K562 (cell line): Measurements from ENCODE around the gene DCAF7. TPM values are rescaled to one million over a fixed set of nuclear protein-coding genes. Genes with fewer than 3 reads are reported as not detected.

ENCODE experiments used
- ATF7 ChIP-seq: fragments of 450-650 bp; IDR thresholded peaks from 2 replicates; pipeline ENCODE4 v1.7.1; 2014; ENCODE audit warnings: mild to moderate bottlenecking, moderate library complexity
- CBFA2T2 ChIP-seq: fragments of 450-650 bp; conservative IDR thresholded peaks from 2 replicates; pipeline ENCODE4 v1.6.1; 2017; ENCODE audit warnings: mild to moderate bottlenecking
- CREM ChIP-seq: IDR thresholded peaks from 2 replicates; pipeline ENCODE4 v1.6.1; 2014; ENCODE audit warnings: antibody characterized with exemption, low read depth
- CTBP1 ChIP-seq: fragments of 450-650 bp; IDR thresholded peaks from 2 replicates; pipeline ENCODE4 v1.6.1; 2016; ENCODE audit warnings: borderline replicate concordance
- DNMT1 ChIP-seq: fragments of 450-650 bp; IDR thresholded peaks from 2 replicates; pipeline ENCODE4 v1.6.1; 2016; ENCODE audit warnings: antibody characterized with exemption, mild to moderate bottlenecking
- EHMT2 ChIP-seq: fragments of 450-650 bp; IDR thresholded peaks from 2 replicates; pipeline ENCODE4 v1.6.1; 2018; ENCODE audit warnings: antibody characterized with exemption
- FOXJ2 ChIP-seq: fragments of 200-800 bp; sonication (Bioruptor generic); IDR thresholded peaks from 2 replicates; pipeline ENCODE4 v1.6.1; 2016; ENCODE audit warnings: missing genetic modification characterization, missing compliant biosample characterization
- JUND ChIP-seq, 2 experiments: IDR thresholded peaks; 2 replicates in 1 of 2; 3 replicates in 1 of 2; pipeline ENCODE4 v1.6.1; 2011; ENCODE audit warnings: borderline replicate concordance in 2 of 2, low read depth in 2 of 2, low read length in 2 of 2, improper control_type of control experiment in 1 of 2, missing biosample characterization in 1 of 2, missing genetic modification characterization in 1 of 2, missing genetic modification reagents in 1 of 2
- LARP7 ChIP-seq: fragments of 450-650 bp; IDR thresholded peaks from 2 replicates; pipeline ENCODE4 v1.6.1; 2016
- PPARD ChIP-seq: fragments of 250-450 bp; sonication (Bioruptor Pico); IDR thresholded peaks from 2 replicates; pipeline ENCODE4 v1.8.0; 2022; ENCODE audit warnings: inconsistent platforms, mild to moderate bottlenecking, moderate library complexity
- PRPF4 ChIP-seq: fragments of 200-400 bp; formaldehyde crosslinking; IDR thresholded peaks from one replicate; pipeline ENCODE4 v1.6.1; 2017; ENCODE audit warnings: low read length, low read depth, mild to moderate bottlenecking; ENCODE audit not compliant: insufficient read depth, poor library complexity, severe bottlenecking
- RBM34 ChIP-seq: fragments of 200-400 bp; formaldehyde crosslinking; IDR thresholded peaks from 2 replicates; pipeline ENCODE4 v1.6.1; 2018; ENCODE audit warnings: low read length, borderline replicate concordance; ENCODE audit not compliant: insufficient read depth
- SMARCA4 ChIP-seq: fragments of 450-650 bp; IDR thresholded peaks from 2 replicates; pipeline ENCODE4 v1.6.1; 2016
- STAT5A ChIP-seq: IDR thresholded peaks from 2 replicates; pipeline ENCODE4 v1.6.1; 2012; ENCODE audit warnings: low read length, inconsistent platforms, borderline replicate concordance
- TAL1 ChIP-seq: fragments of 450-650 bp; IDR thresholded peaks from 2 replicates; pipeline ENCODE4 v1.6.1; 2016; ENCODE audit warnings: mild to moderate bottlenecking
- TCF3 ChIP-seq: sonication (generic); formaldehyde crosslinking; IDR thresholded peaks from 2 replicates; pipeline ENCODE4 v1.4.0; 2020; ENCODE audit warnings: mild to moderate bottlenecking, missing genetic modification reagents
- ZNF143 ChIP-seq: sonication (generic); formaldehyde crosslinking; IDR thresholded peaks from 2 replicates; pipeline ENCODE4 v1.9.0; 2022; ENCODE audit warnings: mild to moderate bottlenecking, missing genetic modification reagents
- polyA plus RNA-seq, 8 experiments: library from polyadenylated mRNA; depleted of rRNA in 4 of 8; stranded (reverse) in 5 of 8; unstranded in 3 of 8; fragments of >200 nt; fragmentation: Nextera tagmentation in 2 of 8; fragmentation: Illumina TruSeq in 1 of 8; extraction: Ambion mirVana in 2 of 8; extraction: Trizol in 1 of 8; gene quantifications; 2 replicates each; pipeline versions ENCODE4 v1.2.1 to v1.2.3, GENCODE V29; 2011 to 2014; ENCODE audit warnings: inconsistent platforms in 1 of 8, missing spikeins in 1 of 8
- total RNA-seq, 7 experiments: library from RNA; depleted of rRNA in 6 of 7; stranded (reverse); fragments of >200 nt in 6 of 7; fragmentation: Illumina TruSeq in 2 of 7; extraction: Trizol in 2 of 7; gene quantifications; 2 replicates each; pipeline versions ENCODE4 v1.2.1 to v1.2.3, GENCODE V29; 2011 to 2021; ENCODE audit warnings: low replicate concordance in 1 of 7
- TF ChIP-seq, protein P1 (sequence below): sonication (generic); formaldehyde crosslinking; IDR thresholded peaks from 2 replicates; pipeline ENCODE4 v1.8.0; 2023; ENCODE audit warnings: mild to moderate bottlenecking, missing genetic modification reagents
- TF ChIP-seq, protein P2 (sequence below), 2 experiments: fragments of 450-650 bp in 1 of 2; IDR thresholded peaks; 2 replicates each; pipeline ENCODE4 v1.6.1; 2011 to 2017; ENCODE audit warnings: low read depth in 2 of 2, antibody characterized with exemption in 1 of 2, borderline replicate concordance in 1 of 2, low read length in 1 of 2, mild to moderate bottlenecking in 1 of 2, mixed read lengths in 1 of 2; ENCODE audit not compliant: control insufficient read depth in 1 of 2
- TF ChIP-seq, protein P3 (sequence below), 2 experiments: fragments of 450-650 bp in 1 of 2; sonication (generic) in 1 of 2; formaldehyde crosslinking in 1 of 2; IDR thresholded peaks in 1 of 2; conservative IDR thresholded peaks in 1 of 2; 2 replicates each; pipeline versions ENCODE4 v1.6.1 to v1.8.1; 2016 to 2023; ENCODE audit warnings: mild to moderate bottlenecking in 2 of 2, moderate library complexity in 2 of 2, inconsistent platforms in 1 of 2, missing genetic modification reagents in 1 of 2

Gene DCAF7
- total and polyA plus RNA-seq, 9 of the 15 experiments (the other 6 are each of a cell fraction or from before 2014, with no cell fraction given) = 30.8 to 123 (median 40.2) TPM

DNA sequence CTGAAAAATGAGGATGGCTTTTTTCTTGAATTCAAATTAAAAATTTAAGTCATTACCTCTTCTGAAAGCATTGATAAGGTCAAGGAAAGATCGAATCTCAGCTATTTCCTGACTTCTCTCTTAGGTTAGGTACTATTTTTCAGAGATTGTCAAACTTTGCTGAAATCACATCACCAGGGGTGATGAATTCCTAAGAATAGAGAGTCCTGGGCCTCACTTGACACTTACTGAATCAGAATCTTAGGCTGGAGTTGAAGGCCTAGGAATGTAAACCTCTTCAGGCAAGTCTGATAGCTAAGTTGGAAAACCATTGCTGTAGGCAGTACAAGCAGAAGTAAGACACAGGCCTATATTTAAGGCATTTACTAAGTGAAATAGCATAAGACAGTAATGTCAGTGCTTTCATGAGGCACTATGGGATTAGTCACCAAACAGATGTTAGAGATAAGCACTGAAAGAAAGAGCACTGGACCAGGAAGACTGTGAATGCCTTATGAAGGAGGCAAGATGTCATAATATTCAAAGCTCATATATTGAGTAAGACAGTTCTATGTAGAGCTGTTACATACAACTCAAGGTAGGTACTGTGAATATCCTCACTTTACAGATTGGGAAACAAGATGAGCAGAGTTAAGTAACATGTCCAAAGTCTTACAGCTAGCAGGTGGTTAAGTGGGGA is 21.5 kb downstream of the DCAF7 start (continued):
- TF ChIP-seq, protein P1, sequence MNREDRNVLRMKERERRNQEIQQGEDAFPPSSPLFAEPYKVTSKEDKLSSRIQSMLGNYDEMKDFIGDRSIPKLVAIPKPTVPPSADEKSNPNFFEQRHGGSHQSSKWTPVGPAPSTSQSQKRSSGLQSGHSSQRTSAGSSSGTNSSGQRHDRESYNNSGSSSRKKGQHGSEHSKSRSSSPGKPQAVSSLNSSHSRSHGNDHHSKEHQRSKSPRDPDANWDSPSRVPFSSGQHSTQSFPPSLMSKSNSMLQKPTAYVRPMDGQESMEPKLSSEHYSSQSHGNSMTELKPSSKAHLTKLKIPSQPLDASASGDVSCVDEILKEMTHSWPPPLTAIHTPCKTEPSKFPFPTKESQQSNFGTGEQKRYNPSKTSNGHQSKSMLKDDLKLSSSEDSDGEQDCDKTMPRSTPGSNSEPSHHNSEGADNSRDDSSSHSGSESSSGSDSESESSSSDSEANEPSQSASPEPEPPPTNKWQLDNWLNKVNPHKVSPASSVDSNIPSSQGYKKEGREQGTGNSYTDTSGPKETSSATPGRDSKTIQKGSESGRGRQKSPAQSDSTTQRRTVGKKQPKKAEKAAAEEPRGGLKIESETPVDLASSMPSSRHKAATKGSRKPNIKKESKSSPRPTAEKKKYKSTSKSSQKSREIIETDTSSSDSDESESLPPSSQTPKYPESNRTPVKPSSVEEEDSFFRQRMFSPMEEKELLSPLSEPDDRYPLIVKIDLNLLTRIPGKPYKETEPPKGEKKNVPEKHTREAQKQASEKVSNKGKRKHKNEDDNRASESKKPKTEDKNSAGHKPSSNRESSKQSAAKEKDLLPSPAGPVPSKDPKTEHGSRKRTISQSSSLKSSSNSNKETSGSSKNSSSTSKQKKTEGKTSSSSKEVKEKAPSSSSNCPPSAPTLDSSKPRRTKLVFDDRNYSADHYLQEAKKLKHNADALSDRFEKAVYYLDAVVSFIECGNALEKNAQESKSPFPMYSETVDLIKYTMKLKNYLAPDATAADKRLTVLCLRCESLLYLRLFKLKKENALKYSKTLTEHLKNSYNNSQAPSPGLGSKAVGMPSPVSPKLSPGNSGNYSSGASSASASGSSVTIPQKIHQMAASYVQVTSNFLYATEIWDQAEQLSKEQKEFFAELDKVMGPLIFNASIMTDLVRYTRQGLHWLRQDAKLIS (CRISPR knock-in tag) = no peak
- no peak for TF ChIP-seq ZNF143 (CRISPR knock-in tag)
- TF ChIP-seq CREM = 0 out of 2 replicates have a peak, but pooled peaks have one; percentile 10
- peak; percentile 54 for TF ChIP-seq TCF3
- TF ChIP-seq JUND (IDR thresholded peaks at IDR 0.05; ENCODE audit: borderline replicate concordance, low read depth, low read length) = peak; percentile 92
- TF ChIP-seq JUND (tag; IDR thresholded peaks at IDR 0.05; ENCODE audit: borderline replicate concordance, low read depth, low read length) = peak; percentile 92; the same call in 2 of the 3 replicates
- no peak for TF ChIP-seq DNMT1
- TF ChIP-seq CBFA2T2 = 0 out of 2 replicates have a peak, but pooled peaks have one; percentile 3
- peak; percentile 88 for TF ChIP-seq SMARCA4
- peak; percentile 43; the same call in 1 of the 2 replicates for TF ChIP-seq ATF7
- no peak for TF ChIP-seq LARP7
- TF ChIP-seq, protein P2, sequence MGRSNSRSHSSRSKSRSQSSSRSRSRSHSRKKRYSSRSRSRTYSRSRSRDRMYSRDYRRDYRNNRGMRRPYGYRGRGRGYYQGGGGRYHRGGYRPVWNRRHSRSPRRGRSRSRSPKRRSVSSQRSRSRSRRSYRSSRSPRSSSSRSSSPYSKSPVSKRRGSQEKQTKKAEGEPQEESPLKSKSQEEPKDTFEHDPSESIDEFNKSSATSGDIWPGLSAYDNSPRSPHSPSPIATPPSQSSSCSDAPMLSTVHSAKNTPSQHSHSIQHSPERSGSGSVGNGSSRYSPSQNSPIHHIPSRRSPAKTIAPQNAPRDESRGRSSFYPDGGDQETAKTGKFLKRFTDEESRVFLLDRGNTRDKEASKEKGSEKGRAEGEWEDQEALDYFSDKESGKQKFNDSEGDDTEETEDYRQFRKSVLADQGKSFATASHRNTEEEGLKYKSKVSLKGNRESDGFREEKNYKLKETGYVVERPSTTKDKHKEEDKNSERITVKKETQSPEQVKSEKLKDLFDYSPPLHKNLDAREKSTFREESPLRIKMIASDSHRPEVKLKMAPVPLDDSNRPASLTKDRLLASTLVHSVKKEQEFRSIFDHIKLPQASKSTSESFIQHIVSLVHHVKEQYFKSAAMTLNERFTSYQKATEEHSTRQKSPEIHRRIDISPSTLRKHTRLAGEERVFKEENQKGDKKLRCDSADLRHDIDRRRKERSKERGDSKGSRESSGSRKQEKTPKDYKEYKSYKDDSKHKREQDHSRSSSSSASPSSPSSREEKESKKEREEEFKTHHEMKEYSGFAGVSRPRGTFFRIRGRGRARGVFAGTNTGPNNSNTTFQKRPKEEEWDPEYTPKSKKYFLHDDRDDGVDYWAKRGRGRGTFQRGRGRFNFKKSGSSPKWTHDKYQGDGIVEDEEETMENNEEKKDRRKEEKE (IDR thresholded peaks at IDR 0.05; ENCODE audit: borderline replicate concordance in 1 of 2, control insufficient read depth in 1 of 2, low read depth in 2 of 2, low read length in 1 of 2) = no peak
- no peak for TF ChIP-seq RBM34
- 0 out of 2 replicates have a peak, but pooled peaks have one; percentile 17 for TF ChIP-seq STAT5A
- no peak for TF ChIP-seq PPARD (CRISPR knock-in tag)
- TF ChIP-seq PRPF4 = no peak
- TF ChIP-seq, protein P3, sequence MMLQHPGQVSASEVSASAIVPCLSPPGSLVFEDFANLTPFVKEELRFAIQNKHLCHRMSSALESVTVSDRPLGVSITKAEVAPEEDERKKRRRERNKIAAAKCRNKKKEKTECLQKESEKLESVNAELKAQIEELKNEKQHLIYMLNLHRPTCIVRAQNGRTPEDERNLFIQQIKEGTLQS (IDR thresholded peaks at IDR 0.05) = peak; percentile 84
- TF ChIP-seq, protein P3 (CRISPR knock-in tag; conservative IDR thresholded peaks at IDR 0.05) = no peak
- TF ChIP-seq EHMT2 = peak; percentile 66; the same call in 1 of the 2 replicates
- TF ChIP-seq FOXJ2 (tag) = no peak
- peak; percentile 16; the same call in 1 of the 2 replicates for TF ChIP-seq TAL1
- 0 out of 2 replicates have a peak, but pooled peaks have one; percentile 21 for TF ChIP-seq CTBP1
